H9 (cell line): ENCODE data around the gene HIGD1B. TPM values are rescaled to one million over a fixed set of nuclear protein-coding genes. Genes with fewer than 3 reads are reported as not detected.

Experiments used
- DNase-seq: peaks from one replicate; pipeline ENCODE4 v3.0.0-alpha.2; 2017
- H2AFZ ChIP-seq: one replicate; pipeline ENCODE4 v1.6.1; 2013; ENCODE audit warnings: mild to moderate bottlenecking, low read length, control low read depth, moderate library complexity
- H2AK5ac ChIP-seq: 2 replicates; pipeline ENCODE4 v1.6.1; 2013; ENCODE audit warnings: low read length, control low read depth, mixed read lengths; ENCODE audit not compliant: insufficient read length
- H2BK120ac ChIP-seq: one replicate; pipeline ENCODE4 v1.6.1; 2013; ENCODE audit warnings: low read depth, mild to moderate bottlenecking, low read length, control low read depth, inconsistent platforms; ENCODE audit not compliant: poor library complexity, severe bottlenecking
- H2BK12ac ChIP-seq: 2 replicates; pipeline ENCODE4 v1.6.1; 2013; ENCODE audit warnings: low read length, control low read depth, mixed read lengths, low read depth; ENCODE audit not compliant: insufficient read length
- H2BK15ac ChIP-seq: 2 replicates; pipeline ENCODE4 v1.6.1; 2013; ENCODE audit warnings: low read depth, low read length, control low read depth
- H2BK20ac ChIP-seq: one replicate; pipeline ENCODE4 v1.6.1; 2013; ENCODE audit warnings: low read depth, mild to moderate bottlenecking, low read length, control low read depth, inconsistent platforms; ENCODE audit not compliant: poor library complexity, severe bottlenecking
- H2BK5ac ChIP-seq: 2 replicates; pipeline ENCODE4 v1.6.1; 2013; ENCODE audit warnings: low read length, control low read depth, mixed read lengths; ENCODE audit not compliant: insufficient read length
- H3K14ac ChIP-seq: 2 replicates; pipeline ENCODE4 v1.6.1; 2013; ENCODE audit warnings: low read length, control low read depth; ENCODE audit not compliant: insufficient read depth
- H3K18ac ChIP-seq: 2 replicates; pipeline ENCODE4 v1.6.1; 2013; ENCODE audit warnings: low read depth, mild to moderate bottlenecking, mixed read lengths, low read length, control low read depth; ENCODE audit not compliant: insufficient read length
- H3K23ac ChIP-seq: 2 replicates; pipeline ENCODE4 v1.6.1; 2013; ENCODE audit warnings: low read length, control low read depth, mixed read lengths, low read depth; ENCODE audit not compliant: insufficient read length
- H3K23me2 ChIP-seq: 2 replicates; pipeline ENCODE4 v1.6.1; 2013; ENCODE audit warnings: low read depth, mild to moderate bottlenecking, mixed read lengths, low read length, control low read depth; ENCODE audit not compliant: insufficient read length, poor library complexity, severe bottlenecking
- H3K27ac ChIP-seq: 2 replicates; pipeline ENCODE4 v1.5.1; 2013; ENCODE audit warnings: low read length, control low read depth, mixed read lengths, low read depth; ENCODE audit not compliant: insufficient read length
- H3K27me3 ChIP-seq: 2 replicates; pipeline ENCODE4 v1.6.1; 2013; ENCODE audit warnings: low read length, control low read depth, inconsistent platforms; ENCODE audit not compliant: insufficient read depth
- H3K4ac ChIP-seq: 2 replicates; pipeline ENCODE4 v1.6.1; 2013; ENCODE audit warnings: low read depth, mild to moderate bottlenecking, control low read depth, inconsistent platforms, low read length, moderate library complexity
- H3K4me1 ChIP-seq: 2 replicates; pipeline ENCODE4 v1.6.1; 2013; ENCODE audit warnings: low read length, control low read depth, inconsistent platforms; ENCODE audit not compliant: insufficient read depth
- H3K4me2 ChIP-seq: 2 replicates; pipeline ENCODE4 v1.6.1; 2013; ENCODE audit warnings: low read length, control low read depth, mixed read lengths; ENCODE audit not compliant: insufficient read length, insufficient read depth
- H3K56ac ChIP-seq: 2 replicates; pipeline ENCODE4 v1.6.1; 2013; ENCODE audit warnings: low read depth, mild to moderate bottlenecking, mixed read lengths, low read length, control low read depth; ENCODE audit not compliant: insufficient read length
- H3K79me1 ChIP-seq: 2 replicates; pipeline ENCODE4 v1.6.1; 2013; ENCODE audit warnings: low read depth, mild to moderate bottlenecking, moderate library complexity, low read length, control low read depth, inconsistent platforms; ENCODE audit not compliant: insufficient read depth, poor library complexity, severe bottlenecking
- H3K79me2 ChIP-seq: 2 replicates; pipeline ENCODE4 v1.6.1; 2013; ENCODE audit warnings: low read length, control low read depth, inconsistent platforms; ENCODE audit not compliant: insufficient read depth
- H3K9ac ChIP-seq: 2 replicates; pipeline ENCODE4 v1.6.1; 2013; ENCODE audit warnings: low read length, control low read depth, mixed read lengths; ENCODE audit not compliant: insufficient read length; ENCODE audit errors: extremely low read depth
- H3K9me3 ChIP-seq: one replicate; pipeline ENCODE4 v1.6.1; 2013; ENCODE audit warnings: low read depth, low read length, inconsistent platforms; ENCODE audit not compliant: control insufficient read depth
- H3T11ph ChIP-seq: one replicate; pipeline ENCODE4 v1.6.1; 2013; ENCODE audit warnings: mild to moderate bottlenecking, low read length, control low read depth, inconsistent platforms
- H4K20me1 ChIP-seq: one replicate; pipeline ENCODE4 v1.6.1; 2013; ENCODE audit not compliant: control insufficient read depth, insufficient read length, insufficient read depth
- H4K5ac ChIP-seq: 2 replicates; pipeline ENCODE4 v1.6.1; 2013; ENCODE audit warnings: low read depth, mild to moderate bottlenecking, mixed read lengths, low read length, control low read depth; ENCODE audit not compliant: insufficient read length
- H4K8ac ChIP-seq: replicated peaks from 2 replicates; pipeline ENCODE4 v1.6.1; 2013; ENCODE audit warnings: low read length, control low read depth, mixed read lengths, low read depth; ENCODE audit not compliant: insufficient read length
- H4K91ac ChIP-seq: 2 replicates; pipeline ENCODE4 v1.6.1; 2013; ENCODE audit warnings: low read depth, mild to moderate bottlenecking, moderate library complexity, mixed read lengths, low read length, control low read depth; ENCODE audit not compliant: insufficient read length
- H3K27ac Mint-ChIP-seq, 3 experiments: 2 replicates in 2 of 3; 3 replicates in 1 of 3; pipeline ENCODE4 v1.8.0; 2020 to 2021; ENCODE audit warnings: mixed read lengths in 3 of 3, mild to moderate bottlenecking in 1 of 3, moderate library complexity in 1 of 3
- H3K27me3 Mint-ChIP-seq: 2 replicates; pipeline ENCODE4 v1.8.0; 2021; ENCODE audit warnings: low read depth, mild to moderate bottlenecking, moderate library complexity, mixed read lengths
- H3K36me3 Mint-ChIP-seq, 3 experiments: 2 replicates in 2 of 3; 3 replicates in 1 of 3; pipeline ENCODE4 v1.8.0; 2020 to 2021; ENCODE audit warnings: low read depth in 3 of 3, mixed read lengths in 3 of 3; ENCODE audit not compliant: insufficient read depth in 1 of 3
- H3K4me1 Mint-ChIP-seq, 2 experiments: 2 replicates each; pipeline ENCODE4 v1.8.0; 2020; ENCODE audit warnings: mixed read lengths in 2 of 2
- H3K4me3 Mint-ChIP-seq, 2 experiments: 2 replicates in 1 of 2; 3 replicates in 1 of 2; pipeline ENCODE4 v1.8.0; 2020 to 2021; ENCODE audit warnings: mild to moderate bottlenecking in 2 of 2, mixed read lengths in 2 of 2, moderate library complexity in 1 of 2
- H3K9me3 Mint-ChIP-seq, 2 experiments: 2 replicates in 1 of 2; 3 replicates in 1 of 2; pipeline ENCODE4 v1.8.0; 2020; ENCODE audit warnings: mild to moderate bottlenecking in 2 of 2, mixed read lengths in 2 of 2, moderate library complexity in 1 of 2
- WGBS: extraction: QIAGEN DNeasy Blood & Tissue Kit; methylation state at CpG from one replicate; pipeline ENCODE4 v1.1.7; 2013; ENCODE audit warnings: missing lambda C conversion rate, low lambda C conversion rate, mixed read lengths; ENCODE audit not compliant: insufficient read length; ENCODE audit errors: extremely low coverage; 5-methylcytosine and 5-hydroxymethylcytosine counted together
- total RNA-seq: library from RNA; stranded (reverse); gene quantifications from 2 replicates; pipeline ENCODE4 v1.2.1, GENCODE V29; 2021
- TF ChIP-seq, protein P1 (sequence below): fragments of 200-600 bp; sonication (generic); conservative IDR thresholded peaks from 3 replicates; pipeline ENCODE4 v1.8.0; 2021; ENCODE audit warnings: antibody characterized with exemption, mild to moderate bottlenecking

HIGD1B gene
- total RNA-seq, 1 experiment from 2014 or later = not detected

DNA sequence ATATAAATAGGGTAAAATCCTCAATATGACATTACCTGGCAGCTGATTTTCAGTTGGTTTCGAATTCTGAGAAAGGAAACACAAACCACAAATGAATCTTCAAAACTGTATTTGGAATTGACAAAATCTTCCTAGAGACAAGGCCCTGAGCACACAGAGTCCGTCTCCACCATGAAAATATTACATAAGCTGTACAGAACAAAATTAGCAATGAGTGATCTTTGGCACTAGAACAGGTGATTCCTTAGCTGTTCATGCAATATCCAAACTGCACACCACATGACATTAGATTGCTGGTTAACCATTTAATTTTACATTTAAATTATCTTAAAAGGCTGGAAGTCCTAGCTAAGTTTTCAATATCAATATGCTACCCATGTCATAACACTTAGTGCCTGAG is 49.3 kb upstream of the HIGD1B start:
- no CpG with 5 or more reads among the region's 2 CpGs for WGBS
- H3K23me2 ChIP-seq = no peaks in the 10 kb centered on the region
- H3K23ac ChIP-seq = no peak overlapping the region
- H2AK5ac ChIP-seq = no peak overlapping the region
- H3K27ac ChIP-seq = no peak overlapping the region
- no peak overlapping the region for H3K18ac ChIP-seq
- H3K79me2 ChIP-seq = no peaks in the 10 kb centered on the region
- H4K8ac ChIP-seq = no peak overlapping the region
- H4K91ac ChIP-seq = no peak overlapping the region
- no peak for DNase-seq
- no peaks in the 10 kb centered on the region for H4K20me1 ChIP-seq
- H3K27ac Mint-ChIP-seq = 0 out of 7 replicates have a peak overlapping the region, but pooled peaks of 1 of the 3 experiments have one; percentile 27
- no peak overlapping the region for H2BK120ac ChIP-seq
- H3K36me3 Mint-ChIP-seq = peaks cover 18 to 49% (median 34%) of the 10 kb centered on the region in 3 experiments; a peak in 6 of 7 replicates
- H2BK12ac ChIP-seq = no peak overlapping the region
- no peak overlapping the region for H2BK20ac ChIP-seq
- H2BK15ac ChIP-seq = no peak overlapping the region
- no peak overlapping the region for H3T11ph ChIP-seq
- TF ChIP-seq, protein P1, sequence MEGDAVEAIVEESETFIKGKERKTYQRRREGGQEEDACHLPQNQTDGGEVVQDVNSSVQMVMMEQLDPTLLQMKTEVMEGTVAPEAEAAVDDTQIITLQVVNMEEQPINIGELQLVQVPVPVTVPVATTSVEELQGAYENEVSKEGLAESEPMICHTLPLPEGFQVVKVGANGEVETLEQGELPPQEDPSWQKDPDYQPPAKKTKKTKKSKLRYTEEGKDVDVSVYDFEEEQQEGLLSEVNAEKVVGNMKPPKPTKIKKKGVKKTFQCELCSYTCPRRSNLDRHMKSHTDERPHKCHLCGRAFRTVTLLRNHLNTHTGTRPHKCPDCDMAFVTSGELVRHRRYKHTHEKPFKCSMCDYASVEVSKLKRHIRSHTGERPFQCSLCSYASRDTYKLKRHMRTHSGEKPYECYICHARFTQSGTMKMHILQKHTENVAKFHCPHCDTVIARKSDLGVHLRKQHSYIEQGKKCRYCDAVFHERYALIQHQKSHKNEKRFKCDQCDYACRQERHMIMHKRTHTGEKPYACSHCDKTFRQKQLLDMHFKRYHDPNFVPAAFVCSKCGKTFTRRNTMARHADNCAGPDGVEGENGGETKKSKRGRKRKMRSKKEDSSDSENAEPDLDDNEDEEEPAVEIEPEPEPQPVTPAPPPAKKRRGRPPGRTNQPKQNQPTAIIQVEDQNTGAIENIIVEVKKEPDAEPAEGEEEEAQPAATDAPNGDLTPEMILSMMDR = no peak
- no peak overlapping the region for H3K4ac ChIP-seq
- no peaks in the 10 kb centered on the region for H3K9me3 ChIP-seq
- no peaks in the 10 kb centered on the region for H3K27me3 ChIP-seq
- no peak overlapping the region for H3K4me2 ChIP-seq
- H2AFZ ChIP-seq = no peak overlapping the region
- no peaks in the 10 kb centered on the region; the same call in 1 of the 2 replicates for H3K4me1 ChIP-seq
- no peak overlapping the region for H3K4me3 Mint-ChIP-seq
- peaks cover 3% of the 10 kb centered on the region for H3K79me1 ChIP-seq
- H4K5ac ChIP-seq = no peak overlapping the region
- H3K27me3 Mint-ChIP-seq = no peaks in the 10 kb centered on the region
- H3K9me3 Mint-ChIP-seq = no peaks in the 10 kb centered on the region
- no peak overlapping the region for H3K56ac ChIP-seq
- peaks cover 5 to 20% of the 10 kb centered on the region in 2 experiments for H3K4me1 Mint-ChIP-seq
- no peak overlapping the region for H3K14ac ChIP-seq
- H2BK5ac ChIP-seq = no peak overlapping the region
- no peak overlapping the region for H3K9ac ChIP-seq
